NCI-H187 (cell line): Measurements from ENCODE around the gene SLC19A1.

Source experiments
- DNase-seq, 2 experiments: peaks; one replicate each; lab custom pipeline; 2025; lab: John Stamatoyannopoulos, UW

Gene SLC19A1

GRCh38 chr21:45558044-45558721 lies 15.9 kb upstream of the SLC19A1 start:
- no peak for DNase-seq

- DNase-seq = no peak
Measured at GRCh38 chr21:45557616-45558043, 15.4 kb upstream of the SLC19A1 start.

GRCh38 chr21:45556645-45557615 lies 14.7 kb upstream of the SLC19A1 start:
- no peak for DNase-seq

- no peak for DNase-seq
Measured at GRCh38 chr21:45556302-45556644, 14.0 kb upstream of the SLC19A1 start.

- DNase-seq = peak in 1 of 2 experiments; percentile 8
Measured at GRCh38 chr21:45555557-45556301, 13.5 kb upstream of the SLC19A1 start.

GRCh38 chr21:45555251-45555556 lies 13.0 kb upstream of the SLC19A1 start:
- no peak for DNase-seq

- DNase-seq = peak; percentile 24 to 28
Measured at GRCh38 chr21:45554477-45555175, 12.4 kb upstream of the SLC19A1 start.

- no peak for DNase-seq
Measured at GRCh38 chr21:45552696-45553391, 10.6 kb upstream of the SLC19A1 start.

- DNase-seq = no peak
Measured at GRCh38 chr21:45551783-45552695, 9.8 kb upstream of the SLC19A1 start.

- no peak for DNase-seq
Measured at GRCh38 chr21:45551316-45551715, 9.1 kb upstream of the SLC19A1 start.

- no peak for DNase-seq
Measured at GRCh38 chr21:45550522-45551210, 8.4 kb upstream of the SLC19A1 start.

GRCh38 chr21:45549626-45550463 lies 7.6 kb upstream of the SLC19A1 start:
- no peak for DNase-seq

- no peak for DNase-seq
Measured at GRCh38 chr21:45548711-45549491, 6.7 kb upstream of the SLC19A1 start.

GRCh38 chr21:45547545-45547900 lies 5.3 kb upstream of the SLC19A1 start:
- DNase-seq = no peak

GRCh38 chr21:45546636-45547544 lies 4.7 kb upstream of the SLC19A1 start:
- DNase-seq = no peak

GRCh38 chr21:45545691-45546531 lies 3.7 kb upstream of the SLC19A1 start:
- DNase-seq = no peak
